WTC11 (cell line): ENCODE measurements around the gene TMPRSS5. TPM values are rescaled to one million over a fixed set of nuclear protein-coding genes. Genes with fewer than 3 reads are reported as not detected.

Source experiments
- ATAC-seq: fragments of 200-7000 bp; cut with Tn5 transposase; 2 replicates; pipeline ENCODE4 v1.10.0; 2021; ENCODE audit warnings: mild to moderate bottlenecking, moderate library complexity
- CTCF ChIA-PET: fragments of 300-600 bp; sonication (Branson Sonifier 250); formaldehyde crosslinking; loops from one replicate; lab custom pipeline; 2021; ENCODE audit warnings: antibody characterized with exemption; lab: Charles Lee
- POLR2A ChIA-PET: fragments of 350-600 bp; sonication (Branson Sonifier 250); formaldehyde crosslinking; loops from one replicate; lab custom pipeline; 2021; ENCODE audit warnings: antibody characterized with exemption; lab: Charles Lee
- DNase-seq: peaks from one replicate; pipeline ENCODE4 v3.0.0; 2021; ENCODE audit warnings: low spot score
- H3K27ac Mint-ChIP-seq: 2 replicates; pipeline ENCODE4 v1.8.0; 2021; ENCODE audit warnings: mixed read lengths
- H3K27me3 Mint-ChIP-seq: 2 replicates; pipeline ENCODE4 v1.8.0; 2021; ENCODE audit warnings: low read depth, mild to moderate bottlenecking, moderate library complexity, mixed read lengths
- H3K36me3 Mint-ChIP-seq: 2 replicates; pipeline ENCODE4 v1.8.0; 2021; ENCODE audit warnings: mixed read lengths
- H3K4me1 Mint-ChIP-seq: 2 replicates; pipeline ENCODE4 v1.8.0; 2022; ENCODE audit warnings: mixed read lengths
- H3K4me3 Mint-ChIP-seq: 2 replicates; pipeline ENCODE4 v1.8.0; 2021; ENCODE audit warnings: mild to moderate bottlenecking, moderate library complexity, mixed read lengths
- H3K9me3 Mint-ChIP-seq: 2 replicates; pipeline ENCODE4 v1.8.0; 2021; ENCODE audit warnings: mixed read lengths
- AFF4 ChIP-seq: sonication (generic); formaldehyde crosslinking; IDR thresholded peaks from 2 replicates; pipeline ENCODE4 v1.8.1; 2023; ENCODE audit warnings: mild to moderate bottlenecking, missing genetic modification reagents, borderline replicate concordance
- ATF1 ChIP-seq: sonication (generic); formaldehyde crosslinking; IDR thresholded peaks from 2 replicates; pipeline ENCODE4 v1.8.1; 2023; ENCODE audit warnings: mild to moderate bottlenecking, moderate library complexity, missing genetic modification reagents
- ATF3 ChIP-seq: sonication (generic); formaldehyde crosslinking; conservative IDR thresholded peaks from 2 replicates; pipeline ENCODE4 v1.8.1; 2022; ENCODE audit warnings: mild to moderate bottlenecking, missing genetic modification reagents
- CREB1 ChIP-seq: sonication (generic); formaldehyde crosslinking; IDR thresholded peaks from 2 replicates; pipeline ENCODE4 v1.8.0; 2023; ENCODE audit warnings: mild to moderate bottlenecking, missing genetic modification reagents
- CREM ChIP-seq: sonication (generic); formaldehyde crosslinking; IDR thresholded peaks from 2 replicates; pipeline ENCODE4 v1.8.1; 2022; ENCODE audit warnings: mild to moderate bottlenecking, missing genetic modification reagents, moderate library complexity
- E2F1 ChIP-seq: sonication (generic); formaldehyde crosslinking; IDR thresholded peaks from 2 replicates; pipeline ENCODE4 v1.8.0; 2022; ENCODE audit warnings: mild to moderate bottlenecking, missing genetic modification reagents
- FOXK1 ChIP-seq: sonication (generic); formaldehyde crosslinking; IDR thresholded peaks from 2 replicates; pipeline ENCODE4 v1.8.0; 2022; ENCODE audit warnings: mild to moderate bottlenecking, moderate library complexity, missing genetic modification reagents
- GABPB1 ChIP-seq: sonication (generic); formaldehyde crosslinking; IDR thresholded peaks from 2 replicates; pipeline ENCODE4 v1.8.1; 2023; ENCODE audit warnings: mild to moderate bottlenecking, missing genetic modification reagents
- NR1H2 ChIP-seq: sonication (generic); formaldehyde crosslinking; IDR thresholded peaks from 2 replicates; pipeline ENCODE4 v1.9.0; 2021; ENCODE audit warnings: mild to moderate bottlenecking, moderate library complexity, missing genetic modification reagents
- OVOL2 ChIP-seq: fragments of 250-450 bp; sonication (Bioruptor Pico); IDR thresholded peaks from 2 replicates; pipeline ENCODE4 v1.9.0; 2021; ENCODE audit warnings: mild to moderate bottlenecking, borderline replicate concordance
- SMAD3 ChIP-seq: sonication (generic); formaldehyde crosslinking; IDR thresholded peaks from 2 replicates; pipeline ENCODE4 v1.8.0; 2022; ENCODE audit warnings: missing genetic modification reagents, mild to moderate bottlenecking, borderline replicate concordance
- SMAD4 ChIP-seq: sonication (generic); formaldehyde crosslinking; IDR thresholded peaks from 2 replicates; pipeline ENCODE4 v1.8.0; 2022; ENCODE audit warnings: mild to moderate bottlenecking, missing genetic modification reagents
- SP1 ChIP-seq: sonication (generic); formaldehyde crosslinking; conservative IDR thresholded peaks from 2 replicates; pipeline ENCODE4 v1.8.1; 2022; ENCODE audit warnings: missing genetic modification reagents
- TCF7 ChIP-seq: sonication (generic); formaldehyde crosslinking; IDR thresholded peaks from 2 replicates; pipeline ENCODE4 v1.8.0; 2022; ENCODE audit warnings: mild to moderate bottlenecking, low read depth, missing genetic modification reagents, moderate library complexity
- ZNF532 ChIP-seq: fragments of 250-450 bp; sonication (Bioruptor Pico); IDR thresholded peaks from 2 replicates; pipeline ENCODE4 v1.9.0; 2021; ENCODE audit warnings: mild to moderate bottlenecking, borderline replicate concordance
- total RNA-seq: library from RNA; stranded (reverse); gene quantifications from 3 replicates; pipeline ENCODE4 v1.2.3, GENCODE V29; 2021

The TMPRSS5 gene
- total RNA-seq, 1 experiment from 2014 or later, result 1.7 TPM

GRCh38 chr11:113752932-113753331, 46.8 kb upstream of the TMPRSS5 start:
- ChIA-PET CTCF (no interaction called here), POLR2A (no interaction called here)
- DNase-seq (no peak), ATAC-seq (no peak)
- H3K27me3 Mint-ChIP-seq, result no peaks in the 10 kb centered on the region
- H3K36me3 Mint-ChIP-seq, result peaks cover 24% of the 10 kb centered on the region
- TF ChIP-seq FOXK1 (CRISPR knock-in tag) (no peak), ZNF532 (CRISPR knock-in tag) (no peak), E2F1 (no peak), ATF3 (CRISPR knock-in tag) (no peak), SMAD4 (no peak), TCF7 (CRISPR knock-in tag) (no peak), NR1H2 (CRISPR knock-in tag) (no peak), CREB1 (CRISPR knock-in tag) (no peak), GABPB1 (CRISPR knock-in tag) (no peak), OVOL2 (CRISPR knock-in tag) (no peak), SP1 (CRISPR knock-in tag) (no peak), ATF1 (CRISPR knock-in tag) (no peak)
- no peak overlapping the region for H3K4me3 Mint-ChIP-seq
- H3K9me3 Mint-ChIP-seq, result 0 out of 2 replicates have a peak, but pooled peaks cover 5% of the 10 kb centered on the region
- H3K27ac Mint-ChIP-seq, result no peak overlapping the region
- H3K4me1 Mint-ChIP-seq, result no peaks in the 10 kb centered on the region

GRCh38 chr11:113736323-113736722, 30.2 kb upstream of the TMPRSS5 start:
- Mint-ChIP-seq H3K27me3 (no peaks in the 10 kb centered on the region), H3K4me3 (no peak overlapping the region), H3K9me3 (no peaks in the 10 kb centered on the region), H3K36me3 (peaks cover 55% of the 10 kb centered on the region), H3K4me1 (no peaks in the 10 kb centered on the region), H3K27ac (no peak overlapping the region)
- POLR2A ChIA-PET, result no interaction called here
- no peak for DNase-seq
- ATAC-seq, result no peak
- CTCF ChIA-PET, result no interaction called here
- TF ChIP-seq CREM (CRISPR knock-in tag) (no peak), SMAD3 (no peak), AFF4 (CRISPR knock-in tag) (no peak)
